Femur (tissue), 1 donor: ENCODE measurements around the gene ACAD11.
A peak's percentile ranks its signal among the peaks of the same experiment; 100 is the strongest.

Source experiments
- DNase-seq: peaks from one replicate; pipeline ENCODE4 v3.0.0-alpha.2; 2017

ACAD11 gene

DNA sequence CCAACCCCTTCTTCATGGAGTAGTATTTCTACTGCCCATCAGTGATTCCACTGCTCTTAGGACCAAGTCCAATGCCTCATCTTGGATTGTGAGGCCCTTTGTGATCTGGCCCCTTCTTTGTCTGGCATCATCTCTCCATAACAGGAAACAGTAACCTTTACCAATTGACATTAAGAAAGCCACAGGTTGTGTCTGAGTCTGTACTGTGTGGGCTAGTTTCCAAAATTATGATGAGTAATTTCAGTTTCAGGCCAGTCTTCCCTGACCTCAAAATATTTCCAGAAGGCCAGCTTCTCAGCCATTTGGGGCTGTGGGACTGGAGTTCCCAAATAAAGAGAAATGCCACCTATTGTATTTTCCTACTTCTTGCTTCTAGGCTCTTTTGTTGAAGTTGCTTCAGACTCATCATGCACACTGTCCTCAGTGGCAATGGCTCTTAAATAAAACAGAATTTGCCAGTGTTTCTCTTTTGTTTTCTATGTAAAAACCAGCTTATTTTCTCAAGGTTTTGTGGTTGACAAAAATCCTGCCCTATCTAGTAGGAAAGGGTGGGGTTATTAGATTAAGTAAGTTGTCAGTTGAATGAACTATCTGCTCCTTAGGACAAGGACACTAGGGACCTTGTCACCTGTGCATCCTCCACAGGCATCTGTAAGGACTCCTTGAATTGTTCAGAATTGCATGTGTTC, 109.6 kb downstream of the ACAD11 start:
- DNase-seq = no peak

DNA sequence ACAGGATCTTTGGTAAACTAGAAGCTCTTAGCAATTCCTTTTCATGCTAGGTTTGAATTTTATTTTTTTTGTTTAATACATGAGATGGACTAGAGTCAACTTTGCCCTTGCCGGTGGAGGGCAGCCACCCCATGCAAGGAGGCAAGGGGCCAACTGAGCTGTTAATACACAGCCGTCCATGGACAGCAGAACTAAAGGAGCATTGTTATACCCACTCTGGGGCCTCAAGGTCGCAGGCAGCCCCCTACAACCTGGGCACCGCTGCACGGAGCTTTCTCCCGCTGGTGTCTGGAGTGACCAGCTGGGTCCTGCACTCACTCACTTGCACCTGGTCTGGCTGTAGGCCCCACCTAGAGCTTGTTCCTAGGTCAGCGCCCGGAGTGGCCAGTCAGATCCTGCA, 110.4 kb downstream of the ACAD11 start:
- no peak for DNase-seq

DNA sequence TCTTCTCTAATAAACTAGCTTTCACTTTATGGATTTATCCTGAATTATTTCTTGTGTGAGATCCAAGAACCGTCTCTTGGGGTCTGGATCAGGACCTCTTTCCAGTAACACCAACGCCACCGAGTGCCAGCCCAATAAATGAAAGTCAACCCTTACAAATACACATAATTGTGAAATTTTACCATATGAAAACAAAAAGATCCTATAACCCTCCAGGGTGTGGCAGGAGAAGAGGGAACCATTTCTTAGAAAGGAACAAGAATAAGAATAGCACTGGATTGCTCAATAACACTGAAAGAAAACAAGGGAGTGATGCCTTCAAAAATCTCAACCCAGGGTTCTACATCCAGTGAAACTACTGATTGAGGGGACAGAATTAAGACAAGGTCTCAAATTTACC, 114.1 kb downstream of the ACAD11 start:
- DNase-seq = no peak

DNA sequence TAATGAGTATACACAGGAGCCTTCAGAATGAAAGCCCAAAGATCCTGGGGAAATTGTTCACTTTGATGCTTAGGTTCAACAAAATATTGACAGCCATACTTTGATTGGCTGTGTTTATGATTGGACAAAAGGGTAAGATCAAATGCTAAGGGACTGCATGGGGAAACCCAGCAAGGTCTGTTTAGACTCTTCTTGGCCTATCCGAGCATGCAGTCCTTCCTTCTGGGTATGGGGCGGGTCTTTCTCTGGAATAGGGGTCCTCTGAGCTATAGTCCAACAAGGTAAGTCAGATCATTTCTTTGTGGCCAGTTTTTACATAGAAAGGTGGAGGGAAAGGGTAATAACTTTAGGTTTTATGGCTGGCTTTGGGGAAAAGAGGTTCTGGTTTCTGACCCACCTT, 115.5 kb downstream of the ACAD11 start:
- no peak for DNase-seq

DNA sequence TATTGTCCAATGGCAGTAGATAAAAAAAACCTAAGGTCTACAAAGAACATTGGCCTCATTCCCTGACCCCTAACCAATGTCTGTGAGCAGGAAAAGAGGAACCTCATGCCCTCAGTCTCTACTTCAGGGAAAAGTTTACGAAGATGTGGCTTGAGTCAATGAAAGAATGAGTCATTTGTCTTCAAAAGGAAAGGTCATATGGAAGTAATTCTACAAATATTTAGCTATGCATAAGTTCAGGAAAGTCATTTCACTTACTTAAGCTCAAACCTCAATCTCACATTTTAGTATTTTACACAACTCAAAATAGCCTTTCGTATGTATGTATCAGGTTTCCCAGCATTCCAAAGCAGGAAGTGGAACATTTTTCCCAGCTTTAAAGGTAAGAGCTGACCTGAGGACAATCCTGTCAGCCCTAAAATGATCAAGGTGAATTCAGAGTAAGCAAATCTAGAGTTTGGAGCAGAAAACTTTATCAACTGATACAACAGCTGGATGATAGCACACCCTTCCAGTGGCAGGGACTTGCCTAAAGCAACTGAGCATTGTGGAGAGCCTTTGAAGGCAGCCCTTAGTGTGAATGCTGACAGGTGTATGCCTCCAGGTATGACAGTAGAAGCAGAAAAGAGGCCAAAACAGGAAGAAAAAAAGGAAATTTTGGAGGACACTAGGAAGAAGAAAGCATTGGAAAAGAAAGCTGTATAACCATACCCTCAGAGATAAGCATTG, 116.4 kb downstream of the ACAD11 start:
- no peak for DNase-seq

DNA sequence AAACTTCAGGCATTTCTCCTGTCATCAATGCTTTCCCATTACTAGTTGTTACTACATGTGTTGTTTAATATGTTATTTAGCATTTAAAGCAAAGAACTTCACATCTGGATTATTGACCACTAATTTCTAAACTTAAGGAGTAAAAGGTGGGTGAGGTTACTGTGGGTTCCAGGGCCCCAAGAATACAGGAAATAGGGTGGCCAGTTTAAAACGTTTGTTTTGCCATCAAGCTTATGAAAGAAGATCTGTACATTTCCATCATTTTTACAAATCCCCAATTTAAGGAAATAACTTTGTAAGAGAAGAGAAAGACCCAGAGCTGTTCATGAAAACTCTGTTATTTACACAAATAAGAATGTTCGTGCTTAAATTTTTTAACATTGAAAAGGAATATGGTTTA, 117.0 kb downstream of the ACAD11 start:
- no peak for DNase-seq

DNA sequence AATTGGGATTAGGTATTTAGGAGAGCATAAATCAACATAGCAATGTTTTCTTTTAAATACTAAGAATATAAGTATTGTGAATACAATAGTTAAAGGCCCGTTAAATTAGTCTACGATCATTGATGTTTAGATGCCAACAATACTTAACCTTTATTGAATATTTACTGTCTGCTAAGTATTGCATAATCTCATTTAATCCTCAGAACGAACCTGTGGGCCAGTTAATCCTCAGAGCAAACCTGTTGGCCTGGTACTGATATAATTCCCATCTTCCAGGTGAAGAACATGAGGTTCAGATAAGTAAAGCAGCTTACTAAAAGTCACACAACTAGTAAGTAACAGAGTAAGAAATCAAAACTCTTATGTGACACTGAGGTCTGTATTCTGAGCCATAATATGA, 119.9 kb downstream of the ACAD11 start:
- DNase-seq = no peak

GRCh38 chr3:132538072-132538471, 121.5 kb downstream of the ACAD11 start:
- DNase-seq = no peak

DNA sequence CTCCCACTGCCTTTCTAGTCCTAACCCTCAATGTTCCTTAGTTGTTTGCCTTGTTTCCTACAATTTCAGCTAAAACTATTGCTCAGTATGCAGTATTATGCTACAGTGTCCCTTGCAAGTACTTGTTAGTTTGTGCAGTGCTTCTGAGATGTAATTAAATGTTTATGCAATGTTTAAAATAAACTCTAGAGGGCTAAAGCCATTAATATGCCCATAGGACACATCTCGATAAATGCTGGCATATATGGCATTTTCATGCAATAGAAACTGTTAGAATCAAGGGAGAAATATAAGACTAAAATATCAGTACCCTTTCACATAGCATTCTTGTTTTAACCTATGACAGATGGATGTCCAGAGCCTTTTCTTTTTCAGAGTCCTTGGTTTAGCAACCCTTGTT, 122.3 kb downstream of the ACAD11 start:
- DNase-seq = no peak

DNA sequence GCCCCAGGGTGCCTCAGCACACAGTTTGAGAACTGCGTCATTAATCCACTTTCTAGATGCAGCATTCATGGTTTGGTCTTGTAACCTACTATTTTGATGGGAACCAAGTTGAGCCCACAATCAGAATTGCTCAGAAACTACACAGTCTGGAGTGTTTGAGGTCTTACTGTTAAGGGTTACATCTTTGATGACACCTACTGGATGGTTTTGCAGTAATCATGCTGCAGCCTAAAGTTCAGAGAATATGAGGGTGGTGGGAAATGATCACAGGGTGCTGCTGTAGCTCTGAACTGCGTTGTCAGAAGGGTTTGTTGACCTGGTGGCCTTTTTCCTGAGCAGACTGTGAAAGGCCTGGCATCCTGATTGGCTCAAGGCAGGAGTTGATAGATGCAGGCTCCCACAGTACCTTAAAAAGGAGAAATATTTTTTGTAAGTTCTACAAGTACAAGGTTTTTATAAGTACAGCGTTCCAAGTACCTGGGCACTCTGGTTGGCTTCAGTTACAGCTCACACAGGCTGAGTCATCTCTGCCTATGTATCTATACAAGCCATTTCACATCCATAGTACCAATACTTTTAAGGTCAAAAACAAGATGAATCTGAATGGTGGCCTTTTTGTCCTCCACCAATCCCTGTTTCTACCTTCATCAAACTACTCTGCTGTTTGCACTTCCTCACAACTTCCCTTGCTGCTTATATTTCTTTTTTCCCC, 123.0 kb downstream of the ACAD11 start:
- no peak for DNase-seq

DNA sequence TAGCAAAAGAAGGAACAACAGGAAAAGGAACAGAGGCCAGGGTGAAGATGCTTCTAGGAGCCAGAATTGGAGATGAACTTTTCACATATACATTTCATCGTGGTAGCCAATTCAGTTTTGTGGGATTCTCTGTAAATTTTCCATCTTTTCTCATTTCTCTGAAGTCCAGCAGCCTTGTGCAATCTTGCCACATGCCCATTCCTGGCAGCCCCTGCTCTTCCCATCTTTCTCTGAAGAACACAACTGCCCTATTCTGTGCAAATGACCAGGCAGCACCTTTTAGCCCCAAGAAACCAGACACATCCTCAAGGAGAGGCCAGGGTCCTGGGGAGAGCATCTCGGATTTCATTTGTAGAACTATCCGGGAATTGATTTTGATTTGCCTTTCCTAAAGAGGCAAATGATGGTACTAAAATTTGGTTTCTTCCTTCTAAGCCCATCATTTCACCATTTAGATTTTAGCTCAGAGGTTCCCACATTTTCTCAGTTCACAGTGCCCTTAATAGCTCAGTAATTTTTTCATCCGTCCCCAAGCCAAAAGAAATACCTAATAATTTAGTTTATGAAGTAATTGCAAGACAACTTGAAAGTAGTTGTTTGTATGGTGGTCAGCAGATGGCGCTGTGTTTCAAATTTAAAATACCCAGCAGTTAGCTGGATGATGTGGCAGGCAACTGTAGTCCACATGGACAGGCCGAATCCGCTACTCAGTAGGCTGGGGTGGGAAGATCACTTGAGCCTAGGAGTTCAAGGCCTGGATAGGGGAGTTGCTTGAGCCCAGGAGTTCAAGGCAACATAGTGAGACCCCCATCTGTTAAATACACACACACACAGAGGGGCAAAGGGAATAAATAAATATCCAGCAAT, 123.8 kb downstream of the ACAD11 start:
- DNase-seq = peak; percentile 79

GRCh38 chr3:132530624-132531023, 129.0 kb downstream of the ACAD11 start:
- DNase-seq = no peak

GRCh38 chr3:132522353-132522752, 137.3 kb downstream of the ACAD11 start:
- no peak for DNase-seq

- no peak for DNase-seq
Observed at GRCh38 chr3:132521901-132522300, 137.7 kb downstream of the ACAD11 start.

GRCh38 chr3:132519914-132520313, 139.7 kb downstream of the ACAD11 start:
- DNase-seq = no peak

DNA sequence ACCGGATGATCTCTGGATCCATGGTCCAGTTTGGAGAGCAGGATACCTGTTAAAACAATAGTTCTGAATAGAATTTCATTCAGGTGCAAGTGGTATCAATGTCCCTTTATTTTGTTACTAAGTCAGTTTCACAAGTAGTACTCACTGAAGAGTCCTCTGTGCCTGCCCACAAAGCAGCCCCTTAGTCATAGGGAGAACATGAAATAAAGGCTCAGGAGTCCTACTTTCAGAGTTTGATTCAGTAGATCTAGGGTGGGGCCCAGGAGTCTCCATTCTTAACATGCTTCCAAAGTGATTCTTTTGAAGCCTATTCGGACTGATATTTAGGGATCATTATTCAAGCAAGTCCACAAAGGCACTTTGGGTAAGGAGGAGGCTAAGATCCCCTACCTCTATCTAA, 142.3 kb downstream of the ACAD11 start:
- DNase-seq = no peak

GRCh38 chr3:132513057-132513456, 146.6 kb downstream of the ACAD11 start:
- no peak for DNase-seq

DNA sequence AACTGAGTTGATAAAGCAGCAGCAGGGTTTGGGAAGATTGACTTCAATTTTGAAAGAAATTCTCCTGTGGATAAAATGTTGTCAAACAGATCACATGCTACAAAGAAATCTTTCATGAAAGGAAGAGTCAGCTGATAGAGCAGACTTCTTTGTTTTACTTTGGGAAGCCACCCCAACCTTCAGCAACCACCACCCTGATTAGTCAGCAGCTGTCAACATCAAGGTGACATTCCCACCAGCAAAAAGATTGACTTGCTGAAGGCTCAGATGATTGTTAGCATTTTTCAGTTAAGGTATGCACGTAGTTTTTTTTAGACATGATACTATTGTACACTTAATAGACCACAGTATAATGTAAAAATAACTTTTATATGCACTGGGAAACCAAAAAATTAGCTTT, 150.1 kb downstream of the ACAD11 start:
- DNase-seq = no peak

GRCh38 chr3:132509096-132509495, 150.5 kb downstream of the ACAD11 start:
- no peak for DNase-seq
